HL-60 (cell line): ENCODE data around the gene AFF3.

Experiments used
- DNase-seq, 2 experiments: peaks; one replicate each; pipeline ENCODE4 v3.0.0-alpha.2; 2010 to 2020; ENCODE audit warnings: low read depth in 1 of 2, low spot score in 1 of 2
- H3K27ac ChIP-seq: fragments of 250-450 bp; sonication (Bioruptor Pico); replicated peaks from 2 replicates; pipeline ENCODE4 v1.5.1; 2020; ENCODE audit warnings: mild to moderate bottlenecking, moderate library complexity
- H3K27me3 ChIP-seq: fragments of 250-450 bp; sonication (Bioruptor Pico); 2 replicates; pipeline ENCODE4 v1.5.1; 2021; ENCODE audit warnings: mild to moderate bottlenecking, moderate library complexity; ENCODE audit not compliant: insufficient read depth, poor library complexity, severe bottlenecking
- H3K4me3 ChIP-seq: replicated peaks from 2 replicates; pipeline ENCODE4 v1.5.1; 2011; ENCODE audit warnings: mild to moderate bottlenecking, control low read depth, low read length; ENCODE audit not compliant: insufficient read depth
- CTCF ChIP-seq: IDR thresholded peaks from one replicate; pipeline ENCODE4 v1.5.1; 2011; ENCODE audit warnings: low read length, control low read depth, inconsistent platforms; ENCODE audit not compliant: insufficient read depth
- GABPA ChIP-seq: IDR thresholded peaks from 2 replicates; pipeline ENCODE4 v1.6.1; 2012; ENCODE audit warnings: low read depth
- POLR2AphosphoS5 ChIP-seq: IDR thresholded peaks from 2 replicates; pipeline ENCODE4 v1.6.1; 2012; ENCODE audit warnings: low read depth
- REST ChIP-seq: IDR thresholded peaks from 2 replicates; pipeline ENCODE4 v1.6.1; 2012; ENCODE audit warnings: low read depth; ENCODE audit not compliant: insufficient replicate concordance
- SPI1 ChIP-seq: IDR thresholded peaks from 2 replicates; pipeline ENCODE4 v1.6.1; 2012; ENCODE audit warnings: low read depth, mild to moderate bottlenecking, borderline replicate concordance

Gene AFF3

GRCh38 chr2:99938250-99938649 is 204.1 kb downstream of the AFF3 start:
- Histone ChIP-seq H3K27me3 (no peaks in the 10 kb centered on the region), H3K27ac (no peak overlapping the region), H3K4me3 (no peak overlapping the region)
- DNase-seq: no peak
- TF ChIP-seq REST (no peak), GABPA (no peak), CTCF (no peak), SPI1 (no peak), POLR2AphosphoS5 (no peak)

- DNase-seq: no peak
- Histone ChIP-seq H3K27me3 (no peaks in the 10 kb centered on the region), H3K4me3 (no peak overlapping the region), H3K27ac (no peak overlapping the region)
- TF ChIP-seq GABPA: no peak
- no peak for TF ChIP-seq SPI1
- TF ChIP-seq POLR2AphosphoS5: no peak
- TF ChIP-seq CTCF: no peak
- TF ChIP-seq REST: no peak
Measured at GRCh38 chr2:99936065-99936464, 206.3 kb downstream of the AFF3 start.

- no peak for TF ChIP-seq GABPA
- TF ChIP-seq REST: no peak
- no peak overlapping the region for H3K27ac ChIP-seq
- no peak overlapping the region for H3K4me3 ChIP-seq
- H3K27me3 ChIP-seq: no peaks in the 10 kb centered on the region
- DNase-seq: no peak
Measured at GRCh38 chr2:99935662-99936061, 206.7 kb downstream of the AFF3 start.
